Spinal cord (tissue), 10 donors: Measurements from ENCODE around the gene NOL8. TPM values are rescaled to one million over a fixed set of nuclear protein-coding genes. Genes with fewer than 3 reads are reported as not detected.

Source experiments
- DNase-seq, 6 donors: peaks; one replicate each; pipeline versions ENCODE4 v3.0.0 to v3.0.0-alpha.2; 2013 to 2015; ENCODE audit warnings: low spot score in 6 of 6, low read depth in 4 of 6
- H3K27ac ChIP-seq: one replicate; pipeline ENCODE4 v1.5.1; 2013; ENCODE audit warnings: low read depth, low read length, control low read depth
- H3K27me3 ChIP-seq: one replicate; pipeline ENCODE4 v1.6.1; 2013; ENCODE audit warnings: low read length; ENCODE audit not compliant: control insufficient read depth, insufficient read depth
- H3K36me3 ChIP-seq: one replicate; pipeline ENCODE4 v1.6.1; 2013; ENCODE audit warnings: low read length; ENCODE audit not compliant: control insufficient read depth, insufficient read depth
- H3K4me1 ChIP-seq: one replicate; pipeline ENCODE4 v1.6.1; 2013; ENCODE audit warnings: low read length; ENCODE audit not compliant: control insufficient read depth, insufficient read depth
- H3K4me3 ChIP-seq: one replicate; pipeline ENCODE4 v1.5.1; 2013; ENCODE audit warnings: low read depth, low read length, control low read depth
- H3K9me3 ChIP-seq: one replicate; pipeline ENCODE4 v1.6.1; 2013; ENCODE audit warnings: low read length; ENCODE audit not compliant: control insufficient read depth, insufficient read depth
- WGBS: methylation state at CpG from one replicate; pipeline ENCODE4 v1.1.5; 2013; ENCODE audit warnings: missing lambda C conversion rate; ENCODE audit not compliant: insufficient coverage; 5-methylcytosine and 5-hydroxymethylcytosine counted together
- polyA plus RNA-seq, 2 donors: library from polyadenylated mRNA; unstranded; fragments of 120-200 nt; gene quantifications; one replicate each; pipeline ENCODE4 v1.2.1, GENCODE V29; 2013; ENCODE audit not compliant: insufficient read length in 2 of 2
- total RNA-seq, 2 donors: library from RNA; depleted of rRNA in 1 of 2; stranded (reverse); fragments of 120-200 nt in 1 of 2; fragments of >200 nt in 1 of 2; gene quantifications; one replicate each; pipeline versions ENCODE4 v1.2.3 to v1.2.4, GENCODE V29; 2013 to 2014
- donor health status: healthy.

Gene NOL8
- total and polyA plus RNA-seq, 4 donors, result 20.3 to 30.0 (median 28.5) TPM

GRCh38 chr9:92315456-92315855 is 9.7 kb downstream of the NOL8 start:
- peaks cover 30% of the 10 kb centered on the region for H3K36me3 ChIP-seq
- WGBS, result no CpG with 5 or more reads among the region's 5 CpGs

GRCh38 chr9:92313624-92314012 is 11.5 kb downstream of the NOL8 start:
- H3K4me3 ChIP-seq, result no peak overlapping the region
- H3K4me1 ChIP-seq, result no peaks in the 10 kb centered on the region
- peaks cover 27% of the 10 kb centered on the region for H3K36me3 ChIP-seq
- H3K27ac ChIP-seq, result no peak overlapping the region
- WGBS, result 55% methylated on average over 2 of the region's 2 CpGs
- H3K9me3 ChIP-seq, result no peaks in the 10 kb centered on the region
- no peaks in the 10 kb centered on the region for H3K27me3 ChIP-seq
- no peak for DNase-seq

More at GRCh38 chr9:92315456-92315855, 9.7 kb downstream of the NOL8 start:
- Histone ChIP-seq H3K4me1 (no peaks in the 10 kb centered on the region), H3K27me3 (no peaks in the 10 kb centered on the region), H3K4me3 (no peak overlapping the region), H3K27ac (no peak overlapping the region), H3K9me3 (no peaks in the 10 kb centered on the region)
- no peak for DNase-seq

GRCh38 chr9:92312887-92313623 is 12.1 kb downstream of the NOL8 start:
- WGBS, result 83% methylated on average over 1 of the region's 6 CpGs
- H3K27ac ChIP-seq, result no peak overlapping the region
- no peak for DNase-seq
- H3K4me3 ChIP-seq, result no peak overlapping the region
- H3K27me3 ChIP-seq, result no peaks in the 10 kb centered on the region
- H3K36me3 ChIP-seq, result peaks cover 28% of the 10 kb centered on the region
- no peaks in the 10 kb centered on the region for H3K9me3 ChIP-seq
- no peaks in the 10 kb centered on the region for H3K4me1 ChIP-seq

GRCh38 chr9:92310562-92310961 is 14.6 kb downstream of the NOL8 start:
- WGBS, result 100% methylated on average over 1 of the region's 3 CpGs
- Histone ChIP-seq H3K4me3 (no peak overlapping the region), H3K4me1 (no peaks in the 10 kb centered on the region), H3K36me3 (peaks cover 17% of the 10 kb centered on the region), H3K9me3 (no peaks in the 10 kb centered on the region), H3K27me3 (no peaks in the 10 kb centered on the region), H3K27ac (no peak overlapping the region)
- DNase-seq, result no peak

- no peaks in the 10 kb centered on the region for H3K27me3 ChIP-seq
- no peak for DNase-seq
- H3K4me3 ChIP-seq, result no peak overlapping the region
- H3K27ac ChIP-seq, result no peak overlapping the region
- no peaks in the 10 kb centered on the region for H3K9me3 ChIP-seq
- peaks cover 16% of the 10 kb centered on the region for H3K36me3 ChIP-seq
- no peaks in the 10 kb centered on the region for H3K4me1 ChIP-seq
Observed at GRCh38 chr9:92308893-92309292, 16.3 kb downstream of the NOL8 start.

GRCh38 chr9:92300936-92301335 is 24.2 kb downstream of the NOL8 start:
- no peaks in the 10 kb centered on the region for H3K27me3 ChIP-seq

GRCh38 chr9:92299116-92299515 is 26.0 kb downstream of the NOL8 start:
- H3K4me1 ChIP-seq, result peaks cover 5% of the 10 kb centered on the region
- no peak overlapping the region for H3K4me3 ChIP-seq
- peaks cover 9% of the 10 kb centered on the region for H3K36me3 ChIP-seq
- H3K9me3 ChIP-seq, result no peaks in the 10 kb centered on the region
- WGBS, result 86% methylated on average over 1 of the region's 1 CpG
- no peak for DNase-seq
- H3K27ac ChIP-seq, result no peak overlapping the region
- no peaks in the 10 kb centered on the region for H3K27me3 ChIP-seq

More at GRCh38 chr9:92300936-92301335, 24.2 kb downstream of the NOL8 start:
- Histone ChIP-seq H3K4me3 (no peak overlapping the region), H3K36me3 (peaks cover 14% of the 10 kb centered on the region), H3K9me3 (no peaks in the 10 kb centered on the region), H3K27ac (no peak overlapping the region), H3K4me1 (no peaks in the 10 kb centered on the region)
- DNase-seq, result no peak
- WGBS, result no CpG with 5 or more reads among the region's 1 CpG

- Histone ChIP-seq H3K4me1 (peaks cover 8% of the 10 kb centered on the region), H3K9me3 (no peaks in the 10 kb centered on the region), H3K4me3 (no peak overlapping the region), H3K27me3 (no peaks in the 10 kb centered on the region), H3K36me3 (peaks cover 9% of the 10 kb centered on the region), H3K27ac (no peak overlapping the region)
- no peak for DNase-seq
- no CpG with 5 or more reads among the region's 3 CpGs for WGBS
Observed at GRCh38 chr9:92298036-92298435, 27.1 kb downstream of the NOL8 start.

- Histone ChIP-seq H3K27me3 (no peaks in the 10 kb centered on the region), H3K4me1 (peaks cover 8% of the 10 kb centered on the region), H3K9me3 (no peaks in the 10 kb centered on the region), H3K36me3 (peaks cover 9% of the 10 kb centered on the region), H3K4me3 (no peak overlapping the region), H3K27ac (no peak overlapping the region)
- DNase-seq, result no peak
- 100% methylated on average over 1 of the region's 3 CpGs for WGBS
Observed at GRCh38 chr9:92297611-92298010, 27.5 kb downstream of the NOL8 start.

- DNase-seq, result no peak
- Histone ChIP-seq H3K27me3 (no peaks in the 10 kb centered on the region), H3K27ac (no peak overlapping the region), H3K9me3 (no peaks in the 10 kb centered on the region), H3K4me3 (no peak overlapping the region), H3K4me1 (peaks cover 14% of the 10 kb centered on the region), H3K36me3 (peaks cover 5% of the 10 kb centered on the region)
- 81% methylated on average over 2 of the region's 4 CpGs for WGBS
Observed at GRCh38 chr9:92295827-92296258, 29.3 kb downstream of the NOL8 start.
